CD4-positive, alpha-beta T cell (primary cell): ENCODE results near the gene MACROD2. TPM values are rescaled to one million over a fixed set of nuclear protein-coding genes. Genes with fewer than 3 reads are reported as not detected.

Source experiments
- ATAC-seq: fragments of 200-7000 bp; cut with Tn5 transposase; one replicate; pipeline ENCODE4 v1.10.0; 2022; ENCODE audit warnings: mild to moderate bottlenecking; ENCODE audit not compliant: poor library complexity
- CTCF ChIA-PET: fragments of 350-600 bp; sonication (Branson Sonifier 250); formaldehyde crosslinking; loops from one replicate; lab custom pipeline; 2021; ENCODE audit warnings: antibody characterized with exemption, inconsistent platforms; lab: Charles Lee
- POLR2A ChIA-PET: fragments of 350-600 bp; sonication (Branson Sonifier 250); formaldehyde crosslinking; loops from one replicate; lab custom pipeline; 2021; ENCODE audit warnings: antibody characterized with exemption, inconsistent platforms; lab: Charles Lee
- DNase-seq, 14 experiments: peaks; one replicate each; pipeline ENCODE4 v3.0.0-alpha.2; 2013 to 2020; ENCODE audit warnings: mixed read lengths in 2 of 14
- H3K27ac ChIP-seq, 2 donors: one replicate each; pipeline versions ENCODE4 v1.5.1 to v1.7.0; 2013; ENCODE audit warnings: low read length in 2 of 2, low read depth in 1 of 2, mild to moderate bottlenecking in 1 of 2
- H3K27me3 ChIP-seq, 2 experiments: 1 replicate in 1 of 2; 2 replicates in 1 of 2; pipeline versions ENCODE4 v1.6.1 to v1.7.0; 2013; ENCODE audit warnings: low read length in 2 of 2, control low read depth in 1 of 2, mild to moderate bottlenecking in 1 of 2, moderate library complexity in 1 of 2; ENCODE audit not compliant: insufficient read depth in 2 of 2, control insufficient read depth in 1 of 2
- H3K36me3 ChIP-seq: one replicate; pipeline ENCODE4 v1.6.1; 2013; ENCODE audit warnings: low read length, control low read depth; ENCODE audit not compliant: insufficient read depth
- H3K4me1 ChIP-seq: one replicate; pipeline ENCODE4 v1.6.1; 2013; ENCODE audit warnings: low read length, control low read depth; ENCODE audit not compliant: insufficient read depth
- H3K4me3 ChIP-seq: one replicate; pipeline ENCODE4 v1.5.1; 2013; ENCODE audit warnings: mild to moderate bottlenecking, low read length, moderate library complexity
- H3K9me3 ChIP-seq, 2 experiments: 1 replicate in 1 of 2; 2 replicates in 1 of 2; pipeline versions ENCODE4 v1.6.1 to v1.7.0; 2013; ENCODE audit warnings: low read length in 2 of 2, mild to moderate bottlenecking in 2 of 2, control low read depth in 1 of 2, moderate library complexity in 1 of 2; ENCODE audit not compliant: control insufficient read depth in 1 of 2, insufficient read depth in 1 of 2
- H3K27ac Mint-ChIP-seq: one replicate; pipeline ENCODE4 v1.8.0; 2020; ENCODE audit warnings: mixed read lengths
- H3K27me3 Mint-ChIP-seq: one replicate; pipeline ENCODE4 v1.8.0; 2021; ENCODE audit warnings: mixed read lengths
- H3K36me3 Mint-ChIP-seq: one replicate; pipeline ENCODE4 v1.8.0; 2021; ENCODE audit warnings: low read depth, mixed read lengths
- H3K4me1 Mint-ChIP-seq: one replicate; pipeline ENCODE4 v1.8.0; 2021; ENCODE audit warnings: low read depth, mixed read lengths
- H3K4me3 Mint-ChIP-seq: one replicate; pipeline ENCODE4 v1.8.0; 2020; ENCODE audit warnings: mild to moderate bottlenecking, mixed read lengths
- H3K9me3 Mint-ChIP-seq: one replicate; pipeline ENCODE4 v1.8.0; 2020; ENCODE audit warnings: mixed read lengths
- intact Hi-C, 2 experiments: fragments of 100-400 bp; cut with DNase I in 1 of 2; cut with micrococcal nuclease in 1 of 2; formaldehyde crosslinking; loops; one replicate each; pipeline versions ENCODE4 v1.15.1 to v1.9.0; 2023 to 2025; cut with DNase I, micrococcal nuclease
- total RNA-seq, 174 experiments: library from RNA in 2 of 174; stranded (reverse) in 2 of 174; gene quantifications; one replicate each; pipeline ENCODE4 v1.2.3 and lab custom pipeline; 2021 to 2026
- TF ChIP-seq, protein P1 (sequence below): fragments of 200-600 bp; IDR thresholded peaks from one replicate; pipeline ENCODE4 v1.8.0; 2022; ENCODE audit warnings: antibody characterized with exemption, mild to moderate bottlenecking

Gene MACROD2
- total RNA-seq, 2 experiments from 2014 or later = not detected

DNA sequence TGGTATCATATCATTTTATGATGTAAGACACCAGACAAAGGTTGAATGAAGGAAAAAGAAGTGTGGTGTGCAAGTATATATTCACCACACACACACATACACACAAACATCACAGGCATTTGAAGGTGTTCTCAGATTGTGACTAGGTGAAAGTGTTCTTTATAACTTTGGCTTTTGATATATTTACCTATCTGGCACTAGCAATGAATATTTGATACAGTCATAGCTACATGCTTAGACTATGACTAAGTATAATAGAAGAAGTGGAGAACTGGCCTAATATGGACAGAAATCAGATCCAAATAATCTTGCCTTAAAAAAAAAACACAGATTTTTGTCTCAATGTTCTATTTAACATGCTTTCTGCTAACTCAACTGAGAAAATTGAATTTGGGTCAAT lies 1768.0 kb downstream of the MACROD2 start:
- H3K36me3 ChIP-seq = no peaks in the 10 kb centered on the region
- ATAC-seq (no peak), DNase-seq (no peak)
- H3K9me3 ChIP-seq = peaks cover 0 to 8% of the 10 kb centered on the region in 2 experiments
- ChIA-PET CTCF (no interaction called here), POLR2A (no interaction called here)
- Mint-ChIP-seq H3K4me3 (no peak overlapping the region), H3K36me3 (no peaks in the 10 kb centered on the region), H3K9me3 (no peaks in the 10 kb centered on the region), H3K27ac (no peak overlapping the region), H3K4me1 (no peaks in the 10 kb centered on the region), H3K27me3 (no peaks in the 10 kb centered on the region)
- TF ChIP-seq, protein P1, sequence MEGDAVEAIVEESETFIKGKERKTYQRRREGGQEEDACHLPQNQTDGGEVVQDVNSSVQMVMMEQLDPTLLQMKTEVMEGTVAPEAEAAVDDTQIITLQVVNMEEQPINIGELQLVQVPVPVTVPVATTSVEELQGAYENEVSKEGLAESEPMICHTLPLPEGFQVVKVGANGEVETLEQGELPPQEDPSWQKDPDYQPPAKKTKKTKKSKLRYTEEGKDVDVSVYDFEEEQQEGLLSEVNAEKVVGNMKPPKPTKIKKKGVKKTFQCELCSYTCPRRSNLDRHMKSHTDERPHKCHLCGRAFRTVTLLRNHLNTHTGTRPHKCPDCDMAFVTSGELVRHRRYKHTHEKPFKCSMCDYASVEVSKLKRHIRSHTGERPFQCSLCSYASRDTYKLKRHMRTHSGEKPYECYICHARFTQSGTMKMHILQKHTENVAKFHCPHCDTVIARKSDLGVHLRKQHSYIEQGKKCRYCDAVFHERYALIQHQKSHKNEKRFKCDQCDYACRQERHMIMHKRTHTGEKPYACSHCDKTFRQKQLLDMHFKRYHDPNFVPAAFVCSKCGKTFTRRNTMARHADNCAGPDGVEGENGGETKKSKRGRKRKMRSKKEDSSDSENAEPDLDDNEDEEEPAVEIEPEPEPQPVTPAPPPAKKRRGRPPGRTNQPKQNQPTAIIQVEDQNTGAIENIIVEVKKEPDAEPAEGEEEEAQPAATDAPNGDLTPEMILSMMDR = no peak
- H3K27me3 ChIP-seq = no peaks in the 10 kb centered on the region
- H3K27ac ChIP-seq = no peak overlapping the region
- H3K4me1 ChIP-seq = no peaks in the 10 kb centered on the region
- H3K4me3 ChIP-seq = no peak overlapping the region
- intact Hi-C loops = no loop called here

DNA sequence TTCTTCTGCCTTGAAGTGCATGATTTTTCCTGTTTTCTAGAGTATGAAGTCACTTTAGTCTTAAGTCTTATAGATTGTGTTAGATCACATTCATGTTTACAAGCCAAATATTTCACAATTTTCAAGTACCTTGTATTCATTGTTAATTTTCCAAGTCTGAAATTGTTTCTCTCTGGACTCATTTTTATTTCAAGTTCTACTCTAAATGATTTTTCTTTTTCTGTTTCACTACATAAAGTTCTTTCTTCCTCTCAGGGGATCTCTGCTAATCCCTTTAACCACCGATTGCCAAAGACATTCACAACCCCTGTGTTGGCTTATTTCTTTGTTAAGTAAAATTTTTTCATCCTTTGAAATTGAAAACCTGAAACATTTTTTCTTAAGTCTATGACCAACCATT lies 1772.3 kb downstream of the MACROD2 start:
- no peak overlapping the region for H3K27ac Mint-ChIP-seq
- DNase-seq (no peak), ATAC-seq (no peak)
- H3K9me3 Mint-ChIP-seq = no peaks in the 10 kb centered on the region
- no peaks in the 10 kb centered on the region for H3K27me3 Mint-ChIP-seq
- intact Hi-C loops = no loop called here
- Histone ChIP-seq H3K4me3 (no peak overlapping the region), H3K27ac (no peak overlapping the region), H3K4me1 (no peaks in the 10 kb centered on the region), H3K9me3 (peaks cover 0 to 5% of the 10 kb centered on the region in 2 experiments), H3K36me3 (no peaks in the 10 kb centered on the region), H3K27me3 (no peaks in the 10 kb centered on the region)
- ChIA-PET POLR2A (no interaction called here), CTCF (no interaction called here)
- no peak overlapping the region for H3K4me3 Mint-ChIP-seq
- H3K36me3 Mint-ChIP-seq = no peaks in the 10 kb centered on the region
- TF ChIP-seq, protein P1 = no peak
- no peaks in the 10 kb centered on the region for H3K4me1 Mint-ChIP-seq

DNA sequence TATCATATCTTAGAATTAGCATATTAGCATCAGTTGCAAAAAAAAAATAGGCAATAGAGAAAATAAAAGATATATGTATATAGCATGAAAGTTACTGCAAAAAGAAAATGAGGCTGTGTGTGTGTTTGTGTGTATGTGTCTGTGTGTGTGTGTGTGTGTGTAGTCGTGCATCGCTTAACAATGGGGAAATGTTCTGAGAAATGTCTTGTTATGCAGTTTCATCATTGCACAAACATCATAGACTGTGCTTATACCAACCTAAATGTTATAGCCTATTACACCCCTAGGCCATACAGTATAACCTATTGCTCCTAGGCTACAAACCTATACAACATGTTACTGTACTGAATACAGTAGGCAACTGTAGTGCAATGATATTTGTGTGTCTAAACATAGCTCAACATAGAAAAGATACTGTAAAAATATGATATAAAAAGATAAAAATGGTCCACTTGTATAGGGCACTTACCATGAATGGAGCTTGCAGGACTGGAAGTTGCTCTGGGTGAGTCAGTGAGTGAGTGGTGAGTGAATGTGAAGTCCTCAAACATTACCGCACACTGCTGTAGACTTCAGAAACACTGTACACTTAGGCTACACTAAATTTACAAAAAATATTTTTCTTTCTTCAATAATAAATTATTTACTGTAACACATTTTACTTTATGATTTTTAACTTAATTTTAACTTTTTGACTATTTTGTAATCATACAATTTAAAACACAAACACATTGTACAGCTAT lies 1772.9 kb downstream of the MACROD2 start:
- Histone ChIP-seq H3K4me1 (no peaks in the 10 kb centered on the region), H3K27me3 (no peaks in the 10 kb centered on the region), H3K9me3 (peaks cover 0 to 5% of the 10 kb centered on the region in 2 experiments), H3K36me3 (no peaks in the 10 kb centered on the region), H3K27ac (no peak overlapping the region), H3K4me3 (no peak overlapping the region)
- CTCF ChIA-PET = no interaction called here
- intact Hi-C loops = no loop called here
- TF ChIP-seq, protein P1 = no peak
- no peak for ATAC-seq
- no peak overlapping the region for H3K4me3 Mint-ChIP-seq
- H3K9me3 Mint-ChIP-seq = no peaks in the 10 kb centered on the region
- no peaks in the 10 kb centered on the region for H3K27me3 Mint-ChIP-seq
- DNase-seq = no peak
- POLR2A ChIA-PET = no interaction called here
- H3K4me1 Mint-ChIP-seq = no peaks in the 10 kb centered on the region
- H3K36me3 Mint-ChIP-seq = no peaks in the 10 kb centered on the region
- no peak overlapping the region for H3K27ac Mint-ChIP-seq
